Upper lobe of left lung (tissue), 6 donors: ENCODE results near the gene GTF2IRD1. TPM values are rescaled to one million over a fixed set of nuclear protein-coding genes. Genes with fewer than 3 reads are reported as not detected.
"Not testable (repeated sequence)": the region's sequence is repeated elsewhere in the genome, so short reads cannot be mapped to it uniquely, and the experiment has no call there.

Experiments used
- ATAC-seq, 2 donors: fragments of 200-7000 bp; cut with Tn5 transposase; one replicate each; pipeline ENCODE4 v1.9.1; 2022; ENCODE audit warnings: mild to moderate bottlenecking in 2 of 2, moderate library complexity in 2 of 2; ENCODE audit not compliant: low FRiP score in 2 of 2
- DNase-seq, 2 donors: peaks; one replicate each; pipeline ENCODE4 v3.0.0-alpha.2; 2019 to 2020
- H3K27ac ChIP-seq, 4 donors: fragments of 200-600 bp; sonication (generic); one replicate each; pipeline ENCODE4 v1.5.1; 2016 to 2019
- H3K27me3 ChIP-seq, 4 donors: fragments of 200-600 bp; sonication (generic); one replicate each; pipeline ENCODE4 v1.5.1; 2017 to 2019
- H3K36me3 ChIP-seq, 4 donors: fragments of 200-600 bp; sonication (generic); one replicate each; pipeline ENCODE4 v1.5.1; 2016 to 2019
- H3K4me1 ChIP-seq, 4 donors: fragments of 200-600 bp; sonication (generic); one replicate each; pipeline ENCODE4 v1.5.1; 2018 to 2019
- H3K4me3 ChIP-seq, 4 donors: fragments of 200-600 bp; sonication (generic); one replicate each; pipeline ENCODE4 v1.5.1; 2017 to 2019; ENCODE audit warnings: mild to moderate bottlenecking in 2 of 4, moderate library complexity in 1 of 4
- H3K9me3 ChIP-seq, 4 donors: fragments of 200-600 bp; sonication (generic); one replicate each; pipeline ENCODE4 v1.5.1; 2018 to 2019
- CTCF ChIP-seq, 6 experiments: fragments of 450-650 bp in 4 of 6; fragments of 200-600 bp in 2 of 6; sonication (generic) in 2 of 6; IDR thresholded peaks; one replicate each; pipeline ENCODE4 v1.5.1; 2016 to 2019; ENCODE audit warnings: antibody characterized with exemption in 6 of 6
- EP300 ChIP-seq, 4 donors: sonication (generic); formaldehyde crosslinking; IDR thresholded peaks; one replicate each; pipeline ENCODE4 v1.5.1; 2017; ENCODE audit warnings: antibody characterized with exemption in 4 of 4, control low read depth in 2 of 4
- POLR2A ChIP-seq, 4 donors: fragments of 450-650 bp; IDR thresholded peaks; one replicate each; pipeline ENCODE4 v1.5.1; 2016 to 2017; ENCODE audit warnings: antibody characterized with exemption in 4 of 4, mild to moderate bottlenecking in 2 of 4
- POLR2AphosphoS5 ChIP-seq, 2 donors: sonication (generic); formaldehyde crosslinking; IDR thresholded peaks; one replicate each; pipeline ENCODE4 v1.5.1; 2017; ENCODE audit warnings: antibody characterized with exemption in 2 of 2
- WGBS, 2 donors: methylation state at CpG; one replicate each; pipeline ENCODE4 v1.1.5; 2017 to 2018; 5-methylcytosine and 5-hydroxymethylcytosine counted together
- total RNA-seq, 6 donors: library from RNA; depleted of rRNA in 4 of 6; stranded (reverse); fragments of >200 nt in 4 of 6; gene quantifications; one replicate each; pipeline versions ENCODE4 v1.1.0 to v1.2.1, GENCODE V29; 2016 to 2021
- donor health status: DM: no; HTN: no; CAD: no; lungs with moderate emphysema.
- donor health status: DM: no; HTN: yes; CAD: no; lungs with severe emphysema.

The GTF2IRD1 gene
- total RNA-seq, 6 donors from 2014 or later, result 16.4 to 41.9 (median 28.1) TPM

GRCh38 chr7:74507538-74508319, 54.0 kb downstream of the GTF2IRD1 start:
- Histone ChIP-seq H3K27me3 (no peaks in the 10 kb centered on the region), H3K4me3 (no peak overlapping the region), H3K4me1 (no peaks in the 10 kb centered on the region), H3K27ac (no peak overlapping the region), H3K36me3 (peaks cover 0 to 15% (median 9%) of the 10 kb centered on the region in 4 donors), H3K9me3 (no peaks in the 10 kb centered on the region)
- ATAC-seq (no peak), DNase-seq (peak in 1 of 2 donors; percentile 68)
- no peak for TF ChIP-seq POLR2A (IDR thresholded peaks at IDR 0.05)
- no peak for TF ChIP-seq CTCF (IDR thresholded peaks at IDR 0.05)
- TF ChIP-seq EP300 (IDR thresholded peaks at IDR 0.05), result no peak
- no peak for TF ChIP-seq POLR2AphosphoS5 (IDR thresholded peaks at IDR 0.05)
- 94 to 98% methylated on average over 16 to 21 of the region's 21 CpGs for WGBS, 2 donors

- not testable (repeated sequence) for ATAC-seq
These were observed 55.7 kb downstream of the GTF2IRD1 start for GRCh38 chr7:74509453-74509852.

GRCh38 chr7:74511345-74511744, 57.6 kb downstream of the GTF2IRD1 start:
- Histone ChIP-seq H3K4me3 (no peak overlapping the region), H3K4me1 (no peaks in the 10 kb centered on the region), H3K9me3 (no peaks in the 10 kb centered on the region), H3K36me3 (peaks cover 0 to 47% (median 22%) of the 10 kb centered on the region in 4 donors), H3K27me3 (no peaks in the 10 kb centered on the region), H3K27ac (no peak overlapping the region)
- TF ChIP-seq POLR2A (IDR thresholded peaks at IDR 0.05) (no peak), CTCF (IDR thresholded peaks at IDR 0.05) (no peak), EP300 (IDR thresholded peaks at IDR 0.05) (no peak), POLR2AphosphoS5 (IDR thresholded peaks at IDR 0.05) (no peak)
- ATAC-seq (no peak), DNase-seq (no peak)
- 83% methylated on average over 10 to 11 of the region's 11 CpGs for WGBS, 2 donors

More at GRCh38 chr7:74509453-74509852, 55.7 kb downstream of the GTF2IRD1 start:
- 95 to 97% methylated on average over 10 of the region's 10 CpGs for WGBS, 2 donors
- peaks cover 0 to 31% (median 14%) of the 10 kb centered on the region in 4 donors for H3K36me3 ChIP-seq
- H3K9me3 ChIP-seq, H3K4me3 ChIP-seq, H3K4me1 ChIP-seq, DNase-seq, H3K27ac ChIP-seq, H3K27me3 ChIP-seq: not testable (repeated sequence)

GRCh38 chr7:74512762-74513161, 59.1 kb downstream of the GTF2IRD1 start:
- H3K36me3 ChIP-seq, result peaks cover 0 to 54% (median 23%) of the 10 kb centered on the region in 4 donors
- WGBS, 2 donors, result 94 to 97% methylated on average over 17 of the region's 18 CpGs
- H3K4me1 ChIP-seq, result no peaks in the 10 kb centered on the region
- ATAC-seq (no peak), DNase-seq (peak in 1 of 2 donors; percentile 65)
- H3K27me3 ChIP-seq, result no peaks in the 10 kb centered on the region
- no peak overlapping the region for H3K4me3 ChIP-seq
- TF ChIP-seq POLR2A (IDR thresholded peaks at IDR 0.05), result no peak
- no peak for TF ChIP-seq EP300 (IDR thresholded peaks at IDR 0.05)
- TF ChIP-seq POLR2AphosphoS5 (IDR thresholded peaks at IDR 0.05), result no peak
- TF ChIP-seq CTCF (IDR thresholded peaks at IDR 0.05), result no peak
- H3K27ac ChIP-seq, result no peak overlapping the region
- H3K9me3 ChIP-seq, result no peaks in the 10 kb centered on the region

GRCh38 chr7:74514131-74514591, 60.5 kb downstream of the GTF2IRD1 start:
- Histone ChIP-seq H3K9me3 (no peaks in the 10 kb centered on the region), H3K4me1 (no peaks in the 10 kb centered on the region), H3K27me3 (no peaks in the 10 kb centered on the region), H3K4me3 (no peak overlapping the region), H3K27ac (no peak overlapping the region), H3K36me3 (peaks cover 0 to 66% (median 24%) of the 10 kb centered on the region in 4 donors)
- WGBS, 2 donors, result 94 to 97% methylated on average over 5 to 10 of the region's 11 CpGs
- DNase-seq (no peak), ATAC-seq (no peak)
- TF ChIP-seq POLR2A (IDR thresholded peaks at IDR 0.05) (no peak), CTCF (IDR thresholded peaks at IDR 0.05) (no peak), EP300 (IDR thresholded peaks at IDR 0.05) (no peak), POLR2AphosphoS5 (IDR thresholded peaks at IDR 0.05) (no peak)
